ENCODE results near the gene P2RY13.

- TF ChIP-seq, protein P1, sequence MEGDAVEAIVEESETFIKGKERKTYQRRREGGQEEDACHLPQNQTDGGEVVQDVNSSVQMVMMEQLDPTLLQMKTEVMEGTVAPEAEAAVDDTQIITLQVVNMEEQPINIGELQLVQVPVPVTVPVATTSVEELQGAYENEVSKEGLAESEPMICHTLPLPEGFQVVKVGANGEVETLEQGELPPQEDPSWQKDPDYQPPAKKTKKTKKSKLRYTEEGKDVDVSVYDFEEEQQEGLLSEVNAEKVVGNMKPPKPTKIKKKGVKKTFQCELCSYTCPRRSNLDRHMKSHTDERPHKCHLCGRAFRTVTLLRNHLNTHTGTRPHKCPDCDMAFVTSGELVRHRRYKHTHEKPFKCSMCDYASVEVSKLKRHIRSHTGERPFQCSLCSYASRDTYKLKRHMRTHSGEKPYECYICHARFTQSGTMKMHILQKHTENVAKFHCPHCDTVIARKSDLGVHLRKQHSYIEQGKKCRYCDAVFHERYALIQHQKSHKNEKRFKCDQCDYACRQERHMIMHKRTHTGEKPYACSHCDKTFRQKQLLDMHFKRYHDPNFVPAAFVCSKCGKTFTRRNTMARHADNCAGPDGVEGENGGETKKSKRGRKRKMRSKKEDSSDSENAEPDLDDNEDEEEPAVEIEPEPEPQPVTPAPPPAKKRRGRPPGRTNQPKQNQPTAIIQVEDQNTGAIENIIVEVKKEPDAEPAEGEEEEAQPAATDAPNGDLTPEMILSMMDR (IDR thresholded peaks at IDR 0.05): no peak
- no peak for TF ChIP-seq ZFX (IDR thresholded peaks at IDR 0.05; ENCODE audit: borderline replicate concordance)
Observed at GRCh38 chr3:151328298-151328995, 902 bp downstream of the P2RY13 start.
